H1 (cell line): Measurements from ENCODE around the gene PLSCR3. TPM values are rescaled to one million over a fixed set of nuclear protein-coding genes. Genes with fewer than 3 reads are reported as not detected.

Experiments used
- CTCF ChIA-PET: fragments of 300-600 bp; sonication (Branson Sonifier 250); formaldehyde crosslinking; loops from one replicate; lab custom pipeline; 2021; ENCODE audit not compliant: partially characterized antibody; lab: Charles Lee
- POLR2A ChIA-PET: fragments of 300-600 bp; sonication (Branson Sonifier 250); formaldehyde crosslinking; loops from one replicate; lab custom pipeline; 2021; ENCODE audit warnings: inconsistent platforms; ENCODE audit not compliant: partially characterized antibody; lab: Charles Lee
- DNase-seq, 2 experiments: peaks; one replicate each; pipeline versions ENCODE4 v3.0.0 to v3.0.0-alpha.2; 2010 to 2022; ENCODE audit warnings: low spot score in 2 of 2, low read depth in 1 of 2, mixed read lengths in 1 of 2
- FAIRE-seq: peaks from 2 replicates; lab custom pipeline; 2011; peaks lifted over from hg19 to GRCh38; lab: Jason Lieb, UNC
- H2AFZ ChIP-seq: 2 replicates; pipeline ENCODE4 v1.8.1; 2012; ENCODE audit warnings: low read length, inconsistent platforms
- H2AK5ac ChIP-seq: 2 replicates; pipeline ENCODE4 v1.6.1; 2013; ENCODE audit warnings: low read depth, low read length
- H2BK120ac ChIP-seq: replicated peaks from 2 replicates; pipeline ENCODE3; 2013; ENCODE audit warnings: low read depth, low read length, inconsistent platforms
- H2BK12ac ChIP-seq: 2 replicates; pipeline ENCODE4 v1.6.1; 2013; ENCODE audit warnings: low read depth, low read length
- H2BK15ac ChIP-seq: 2 replicates; pipeline ENCODE4 v1.6.1; 2013; ENCODE audit warnings: low read length
- H2BK20ac ChIP-seq: 2 replicates; pipeline ENCODE4 v1.6.1; 2013; ENCODE audit warnings: low read length
- H2BK5ac ChIP-seq: 2 replicates; pipeline ENCODE4 v1.6.1; 2013; ENCODE audit warnings: low read depth, low read length
- H3K14ac ChIP-seq: 2 replicates; pipeline ENCODE4 v1.6.1; 2013; ENCODE audit warnings: inconsistent platforms; ENCODE audit not compliant: insufficient read length
- H3K18ac ChIP-seq: 2 replicates; pipeline ENCODE4 v1.6.1; 2013; ENCODE audit warnings: low read length; ENCODE audit errors: extremely low read depth
- H3K23ac ChIP-seq: 2 replicates; pipeline ENCODE4 v1.6.1; 2013; ENCODE audit warnings: inconsistent platforms; ENCODE audit not compliant: insufficient read length
- H3K23me2 ChIP-seq: 2 replicates; pipeline ENCODE4 v1.6.1; 2013; ENCODE audit warnings: low read depth, low read length
- H3K27ac ChIP-seq: 2 replicates; pipeline ENCODE4 v1.6.1; 2011; ENCODE audit warnings: low read depth, low read length, inconsistent platforms
- H3K27me3 ChIP-seq, 4 experiments: replicated peaks in 1 of 4; 1 replicate in 1 of 4; 2 replicates in 3 of 4; pipeline versions ENCODE4 v1.6.1 to v1.8.1; 2011 to 2013; ENCODE audit warnings: low read length in 3 of 4, mild to moderate bottlenecking in 3 of 4, inconsistent platforms in 2 of 4, mixed read lengths in 2 of 4, moderate library complexity in 1 of 4; ENCODE audit not compliant: control insufficient read depth in 3 of 4, insufficient read depth in 3 of 4; ENCODE audit errors: extremely low read depth in 1 of 4
- H3K36me3 ChIP-seq, 4 experiments: 2 replicates each; pipeline versions ENCODE4 v1.6.1 to v1.8.1; 2011 to 2013; ENCODE audit warnings: mild to moderate bottlenecking in 4 of 4, low read length in 3 of 4, moderate library complexity in 2 of 4, control low read depth in 1 of 4, inconsistent platforms in 1 of 4; ENCODE audit not compliant: insufficient read depth in 4 of 4, control insufficient read depth in 2 of 4
- H3K4ac ChIP-seq: replicated peaks from 2 replicates; pipeline ENCODE3; 2013; ENCODE audit warnings: low read length, low read depth, mixed read lengths, inconsistent platforms; ENCODE audit not compliant: insufficient read length
- H3K4me1 ChIP-seq, 4 experiments: replicated peaks in 1 of 4; 1 replicate in 1 of 4; 2 replicates in 3 of 4; pipeline versions ENCODE4 v1.6.1 to v1.8.1; 2011 to 2013; ENCODE audit warnings: low read length in 3 of 4, inconsistent platforms in 2 of 4, mixed read lengths in 1 of 4; ENCODE audit not compliant: insufficient read depth in 4 of 4, control insufficient read depth in 3 of 4
- H3K4me2 ChIP-seq, 2 experiments: 2 replicates each; pipeline versions ENCODE4 v1.6.1 to v1.8.1; 2011 to 2013; ENCODE audit warnings: low read depth in 2 of 2, low read length in 2 of 2, control low read depth in 1 of 2, inconsistent platforms in 1 of 2, mild to moderate bottlenecking in 1 of 2; ENCODE audit not compliant: insufficient read depth in 1 of 2
- H3K4me3 ChIP-seq, 4 experiments: fragments of 200-600, 300-600 bp in 1 of 4; sonication (generic), shearing (Covaris generic), sonication (Bioruptor Twin) in 1 of 4; 2 replicates each; pipeline versions ENCODE4 v1.5.1 to v1.8.1; 2011 to 2016; ENCODE audit warnings: low read length in 4 of 4, low read depth in 3 of 4, control low read depth in 2 of 4, inconsistent platforms in 2 of 4, mild to moderate bottlenecking in 2 of 4, mixed read lengths in 1 of 4, moderate library complexity in 1 of 4; ENCODE audit not compliant: insufficient read depth in 2 of 4; ENCODE audit errors: extremely low read depth in 1 of 4
- H3K56ac ChIP-seq: replicated peaks from 2 replicates; pipeline ENCODE3; 2013; ENCODE audit warnings: low read depth, mild to moderate bottlenecking, mixed read lengths, low read length, inconsistent platforms; ENCODE audit not compliant: insufficient read length
- H3K79me1 ChIP-seq: 2 replicates; pipeline ENCODE4 v1.6.1; 2013; ENCODE audit warnings: low read depth, low read length, control low read depth
- H3K79me2 ChIP-seq, 2 experiments: 2 replicates each; pipeline versions ENCODE4 v1.6.1 to v1.8.1; 2012 to 2013; ENCODE audit warnings: low read length in 2 of 2, mild to moderate bottlenecking in 2 of 2, inconsistent platforms in 1 of 2; ENCODE audit not compliant: insufficient read depth in 2 of 2, control insufficient read depth in 1 of 2
- H3K9ac ChIP-seq, 4 experiments: replicated peaks in 1 of 4; 1 replicate in 1 of 4; 2 replicates in 3 of 4; pipeline versions ENCODE4 v1.6.1 to v1.8.1; 2011 to 2013; ENCODE audit warnings: low read depth in 3 of 4, low read length in 3 of 4, control low read depth in 2 of 4, mild to moderate bottlenecking in 2 of 4, moderate library complexity in 2 of 4, inconsistent platforms in 1 of 4; ENCODE audit errors: extremely low read depth in 1 of 4
- H3K9me3 ChIP-seq, 2 experiments: 2 replicates each; pipeline versions ENCODE4 v1.6.1 to v1.8.1; 2012 to 2013; ENCODE audit warnings: mild to moderate bottlenecking in 2 of 2, moderate library complexity in 2 of 2, control low read depth in 1 of 2, inconsistent platforms in 1 of 2, low read depth in 1 of 2, low read length in 1 of 2, mixed read lengths in 1 of 2; ENCODE audit not compliant: insufficient read depth in 2 of 2
- H4K20me1 ChIP-seq, 2 experiments: replicated peaks in 1 of 2; 2 replicates each; pipeline versions ENCODE3 to v1.8.1; 2011 to 2013; ENCODE audit warnings: inconsistent platforms in 2 of 2, low read length in 2 of 2, mild to moderate bottlenecking in 1 of 2; ENCODE audit not compliant: insufficient read depth in 2 of 2, control insufficient read depth in 1 of 2
- H4K5ac ChIP-seq: 2 replicates; pipeline ENCODE4 v1.6.1; 2013; ENCODE audit warnings: low read length, low read depth, mixed read lengths, inconsistent platforms; ENCODE audit not compliant: insufficient read length
- H4K8ac ChIP-seq: 2 replicates; pipeline ENCODE4 v1.8.0; 2013; ENCODE audit warnings: mild to moderate bottlenecking, moderate library complexity, low read length, inconsistent platforms; ENCODE audit not compliant: insufficient read depth; ENCODE audit errors: extremely low read depth
- H4K91ac ChIP-seq: replicated peaks from 2 replicates; pipeline ENCODE3; 2013; ENCODE audit warnings: low read length, mixed read lengths, inconsistent platforms; ENCODE audit not compliant: insufficient read length
- CHD2 ChIP-seq: IDR thresholded peaks from 2 replicates; pipeline ENCODE4 v1.6.1; 2012; ENCODE audit warnings: low read length, improper control_type of control experiment
- GABPA ChIP-seq: IDR thresholded peaks from 2 replicates; pipeline ENCODE4 v1.6.1; 2011; ENCODE audit warnings: mild to moderate bottlenecking, low read length, moderate library complexity, borderline replicate concordance; ENCODE audit not compliant: insufficient read depth
- JUND ChIP-seq: IDR thresholded peaks from 2 replicates; pipeline ENCODE4 v1.6.1; 2011; ENCODE audit warnings: mild to moderate bottlenecking, improper control_type of control experiment, low read length
- KDM5A ChIP-seq: fragments of 200-600 bp; IDR thresholded peaks from 2 replicates; pipeline ENCODE4 v1.7.1; 2012; ENCODE audit warnings: mild to moderate bottlenecking, low read length, inconsistent platforms, mixed read lengths
- SAP30 ChIP-seq: fragments of 300-600 bp; sonication (generic); IDR thresholded peaks from 2 replicates; pipeline ENCODE4 v1.7.1; 2012; ENCODE audit warnings: low read length, moderate library complexity, mild to moderate bottlenecking, inconsistent platforms; ENCODE audit not compliant: insufficient read depth, insufficient replicate concordance
- SIN3A ChIP-seq, 2 experiments: IDR thresholded peaks in 1 of 2; conservative IDR thresholded peaks in 1 of 2; 2 replicates each; pipeline ENCODE4 v1.6.1; 2011 to 2012; ENCODE audit warnings: low read length in 2 of 2, improper control_type of control experiment in 1 of 2, low read depth in 1 of 2, mild to moderate bottlenecking in 1 of 2
- SIRT6 ChIP-seq: IDR thresholded peaks from one replicate; pipeline ENCODE4 v1.7.1; 2012; ENCODE audit warnings: low read length, inconsistent platforms
- SIX5 ChIP-seq: IDR thresholded peaks from 2 replicates; pipeline ENCODE4 v1.6.1; 2011; ENCODE audit warnings: mild to moderate bottlenecking, low read depth, low read length
- SP1 ChIP-seq: IDR thresholded peaks from 2 replicates; pipeline ENCODE4 v1.6.1; 2011; ENCODE audit warnings: low read depth, low read length
- ZNF274 ChIP-seq: IDR thresholded peaks from 2 replicates; pipeline ENCODE4 v1.7.0; 2012; ENCODE audit warnings: low read length, borderline replicate concordance; ENCODE audit errors: extremely low read depth
- WGBS, 2 experiments: shearing (Covaris generic) in 1 of 2; methylation state at CpG; one replicate each; pipeline versions ENCODE4 v1.1.6 to v1.1.7; 2013 to 2015; ENCODE audit warnings: low lambda C conversion rate in 2 of 2, mixed read lengths in 2 of 2, inconsistent platforms in 1 of 2, low coverage in 1 of 2, missing lambda C conversion rate in 1 of 2; ENCODE audit not compliant: insufficient replicate concordance in 2 of 2, insufficient coverage in 1 of 2, insufficient read length in 1 of 2; ENCODE audit errors: extremely low coverage in 1 of 2, missing lambda C conversion rate in 1 of 2; 5-methylcytosine and 5-hydroxymethylcytosine counted together
- polyA plus RNA-seq, 7 experiments: library from polyadenylated mRNA; depleted of rRNA in 3 of 7; stranded (reverse) in 5 of 7; unstranded in 2 of 7; fragments of >200 nt in 5 of 7; fragments of 200-250 nt in 2 of 7; gene quantifications; 1 replicate in 5 of 7; 2 replicates in 1 of 7; 4 replicates in 1 of 7; pipeline versions ENCODE4 v1.2.1 to v1.2.3, GENCODE V29; 2011 to 2013; ENCODE audit warnings: missing spikeins in 2 of 7, mixed read lengths in 2 of 7
- total RNA-seq: library from RNA; stranded (reverse); fragmentation: NEBNext Ultra II Directional; extraction: Animal tissue kit (Norgen Biotek cat#: 25700); gene quantifications from 2 replicates; pipeline ENCODE4 v1.2.1, GENCODE V29; 2021

PLSCR3 gene
- total and polyA plus RNA-seq, 2 of the 8 experiments (the other 6 are each of a cell fraction or from before 2014, with no cell fraction given): 36.1 to 38.7 TPM

GRCh38 chr17:7435676-7436555, 41.6 kb upstream of the PLSCR3 start:
- Histone ChIP-seq H3K4me1 (peaks cover 0 to 22% (median 9%) of the 10 kb centered on the region in 4 experiments; a peak in 6 of 7 replicates), H4K20me1 (no peaks in the 10 kb centered on the region), H3K4ac (peak overlapping the region; percentile 100), H2BK15ac (peak overlapping the region; percentile 95; the same call in 1 of the 2 replicates), H3K36me3 (no peaks in the 10 kb centered on the region), H3K9ac (peak overlapping the region in 3 of 4 experiments; percentile 1 to 46 (median 35); a peak in 5 of 7 replicates), H3K4me3 (peak overlapping the region; percentile 50 to 83 (median 67)), H3K14ac (no peak overlapping the region), H2BK12ac (peak overlapping the region; percentile 94), H3K23me2 (peaks cover 30% of the 10 kb centered on the region), H2AK5ac (no peak overlapping the region; the same call in 1 of the 2 replicates), H3K9me3 (no peaks in the 10 kb centered on the region), H3K27ac (peak overlapping the region; percentile 59), H4K91ac (peak overlapping the region; percentile 79), H3K56ac (peak overlapping the region; percentile 42), H2BK20ac (0 out of 2 replicates have a peak overlapping the region, but pooled peaks have one; percentile 61), H2AFZ (no peak overlapping the region; the same call in 1 of the 2 replicates), H4K5ac (peak overlapping the region; percentile 8), H3K79me2 (no peaks in the 10 kb centered on the region), H3K79me1 (no peaks in the 10 kb centered on the region), H3K4me2 (peak overlapping the region; percentile 91), H3K27me3 (peaks cover 2 to 19% (median 12%) of the 10 kb centered on the region in 4 experiments; a peak in 6 of 7 replicates), H3K23ac (no peak overlapping the region), H4K8ac (peak overlapping the region; percentile 97), H2BK120ac (peak overlapping the region; percentile 91), H2BK5ac (peak overlapping the region; percentile 63), H3K18ac (peak overlapping the region; percentile 90)
- ChIA-PET POLR2A (interaction anchor here (0.6 to 15.5 kb wide), 34 partner anchors 9 to 321 kb away, joined by 3 to 339 read pairs (median 4); partner anchors contain the start of genes ACAP1, ASGR2, CHRNB1 and CLDN7), CTCF (interaction anchor here (0.7 to 5.1 kb wide), 31 partner anchors 9 to 195 kb away, joined by 3 to 56 read pairs (median 5); partner anchors contain the start of genes CHRNB1, KCTD11, SLC35G6 and SPEM2)
- DNase-seq (peak in 1 of 2 experiments; percentile 84), FAIRE-seq (no peak)
- WGBS, 2 experiments: 6% methylated on average over 28 of the region's 49 CpGs; no CpG with 5 or more reads in 1 of the 2 experiments
- TF ChIP-seq JUND (no peak), GABPA (no peak), SIRT6 (no peak), SAP30 (peak; percentile 79), SP1 (no peak), CHD2 (no peak), SIN3A (conservative IDR thresholded peaks at IDR 0.05 in 1 of 2, IDR thresholded peaks at IDR 0.05 in 1 of 2; ENCODE audit: low read depth in 1 of 2, low read length in 2 of 2) (0 out of 4 replicates have a peak, but pooled peaks have one; percentile 10 to 36), KDM5A (no peak), ZNF274 (no peak), SIX5 (no peak)
